Fibroblast of lung (primary cell): ENCODE results near the gene DIPK1B.

Experiments used
- CTCF ChIP-seq, 2 donors: IDR thresholded peaks in 1 of 2; conservative IDR thresholded peaks in 1 of 2; 1 replicate in 1 of 2; 2 replicates in 1 of 2; pipeline ENCODE4 v1.5.1; 2011 to 2012; ENCODE audit warnings: low read length in 2 of 2, control low read depth in 1 of 2, inconsistent platforms in 1 of 2, low read depth in 1 of 2, mild to moderate bottlenecking in 1 of 2
- EZH2 ChIP-seq: IDR thresholded peaks from 2 replicates; pipeline ENCODE4 v1.5.1; 2012; ENCODE audit warnings: low read length, control low read depth, mild to moderate bottlenecking; ENCODE audit errors: missing control alignments

DNA sequence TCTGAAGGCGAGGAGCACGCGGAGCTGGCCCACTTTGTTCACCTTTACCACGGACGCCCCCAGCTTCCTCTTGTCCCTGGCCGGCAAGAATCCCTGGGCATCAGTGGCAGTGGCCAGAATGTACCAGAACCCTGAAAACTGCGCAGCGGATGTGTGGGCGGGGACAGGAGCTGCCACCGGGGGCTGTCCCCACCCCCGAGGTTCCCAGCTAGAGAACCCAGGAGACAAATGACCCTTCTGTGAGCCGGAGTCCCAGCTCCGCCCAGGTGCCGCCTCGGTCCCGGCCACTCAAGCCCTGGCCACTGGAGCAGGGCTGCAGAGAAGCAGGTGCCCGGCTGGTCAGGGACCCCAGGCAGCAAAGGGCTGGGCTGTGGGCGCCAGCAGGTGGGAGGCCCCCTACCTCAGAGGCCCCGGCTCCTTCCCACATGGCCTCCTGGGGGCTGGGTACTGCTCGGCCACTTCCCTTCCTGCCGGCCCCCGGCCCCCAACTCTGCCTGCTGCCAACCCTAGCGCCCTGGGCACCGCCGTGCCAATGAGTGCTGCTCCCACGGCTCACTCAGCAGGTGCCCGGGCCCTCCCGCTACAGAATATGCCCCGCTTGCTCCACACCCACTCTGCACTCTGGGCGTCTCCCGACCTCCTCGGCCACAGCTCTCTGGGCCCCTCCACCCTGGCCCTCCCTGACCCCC lies 29.7 kb downstream of the DIPK1B start:
- no peak for TF ChIP-seq CTCF (conservative IDR thresholded peaks at IDR 0.05 in 1 of 2, IDR thresholded peaks at IDR 0.05 in 1 of 2; ENCODE audit: low read depth in 1 of 2, low read length in 2 of 2)
- no peak for TF ChIP-seq EZH2
